Kasumi-1 (cell line): ENCODE measurements around the gene EYS.
"Not testable (repeated sequence)": the region's sequence is repeated elsewhere in the genome, so short reads cannot be mapped to it uniquely, and the experiment has no call there.

ENCODE experiments used
- DNase-seq, 2 experiments: peaks; one replicate each; lab custom pipeline; 2025; lab: John Stamatoyannopoulos, UW

The EYS gene

DNA sequence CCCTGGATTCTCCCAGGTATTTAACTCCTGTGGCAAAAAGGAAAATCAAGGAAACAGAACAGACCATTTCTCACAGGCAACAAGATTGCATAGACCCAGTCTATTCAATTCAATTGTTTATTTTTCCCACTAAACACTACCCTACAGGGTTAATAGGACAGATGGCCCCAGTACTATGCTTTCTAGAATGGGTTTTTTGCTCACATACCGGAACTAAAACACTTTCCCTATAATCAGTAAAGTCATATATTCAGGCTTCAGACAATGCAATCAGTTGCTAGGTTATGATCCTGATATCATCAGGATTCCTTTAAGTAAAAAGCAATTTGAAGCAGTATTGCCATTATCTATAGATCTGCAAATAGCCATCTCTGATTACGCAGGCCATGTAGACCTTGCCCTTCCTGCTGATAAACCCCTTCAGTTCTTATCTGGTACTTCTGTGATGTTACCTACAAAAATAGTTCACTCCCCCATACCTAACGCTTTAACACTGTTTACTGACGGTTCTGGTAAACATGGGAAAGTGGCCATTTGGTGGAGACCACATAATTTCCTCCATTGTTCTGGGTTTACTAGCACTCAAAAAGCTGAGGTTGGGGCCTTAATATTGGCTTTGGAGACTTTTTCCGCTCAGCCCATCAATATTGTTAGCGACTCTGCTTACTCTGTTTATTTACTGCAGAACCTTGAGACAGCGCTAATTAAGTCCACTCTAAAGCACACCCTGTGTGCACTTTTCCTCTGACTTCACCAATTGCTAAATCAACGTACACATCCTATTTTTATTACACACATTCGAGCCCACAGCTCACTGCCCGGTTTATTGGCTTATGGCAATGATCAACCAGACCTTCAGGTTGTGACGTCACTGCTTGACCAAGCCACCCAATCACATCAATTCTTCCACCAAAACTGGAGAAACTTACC is 1405.5 kb downstream of the EYS start:
- DNase-seq = no peak

DNA sequence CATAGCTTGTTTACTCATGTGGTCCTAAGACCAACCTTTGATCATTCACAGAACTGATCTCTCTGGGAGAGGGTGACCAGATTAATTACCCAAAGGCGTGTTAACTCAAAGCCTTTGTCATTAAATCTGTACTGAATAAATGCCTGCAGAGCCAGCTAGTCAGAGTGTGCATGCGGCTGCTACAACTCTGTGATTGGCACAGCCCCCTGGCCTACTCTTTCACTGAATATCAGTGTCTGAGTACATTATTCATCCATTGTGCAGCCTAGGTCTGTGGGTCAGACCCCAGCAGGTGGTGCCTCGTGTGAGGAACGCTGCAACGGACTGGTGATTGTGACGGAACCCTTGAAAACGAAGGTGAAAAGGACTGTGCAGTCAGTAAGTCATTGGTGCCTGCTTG is 1407.8 kb downstream of the EYS start:
- DNase-seq = no peak

DNA sequence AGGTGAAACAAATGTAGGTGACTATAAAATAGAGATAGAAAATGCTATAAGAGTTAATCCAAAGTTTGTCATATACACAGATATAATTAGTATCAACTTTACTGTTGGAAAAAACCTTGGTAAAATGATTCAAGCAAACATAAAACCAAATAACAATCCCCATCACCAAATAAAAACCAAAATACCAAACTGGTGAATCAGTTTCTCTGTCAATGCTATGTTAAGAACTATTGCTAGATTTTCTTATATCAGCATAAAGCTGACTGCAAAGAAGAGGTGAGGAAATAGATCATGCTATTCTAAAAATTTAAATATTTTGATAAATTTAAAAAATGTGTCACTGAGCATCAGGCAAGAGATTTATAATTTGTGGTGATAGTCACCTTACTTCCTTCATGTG is 1413.0 kb downstream of the EYS start:
- no peak for DNase-seq

DNA sequence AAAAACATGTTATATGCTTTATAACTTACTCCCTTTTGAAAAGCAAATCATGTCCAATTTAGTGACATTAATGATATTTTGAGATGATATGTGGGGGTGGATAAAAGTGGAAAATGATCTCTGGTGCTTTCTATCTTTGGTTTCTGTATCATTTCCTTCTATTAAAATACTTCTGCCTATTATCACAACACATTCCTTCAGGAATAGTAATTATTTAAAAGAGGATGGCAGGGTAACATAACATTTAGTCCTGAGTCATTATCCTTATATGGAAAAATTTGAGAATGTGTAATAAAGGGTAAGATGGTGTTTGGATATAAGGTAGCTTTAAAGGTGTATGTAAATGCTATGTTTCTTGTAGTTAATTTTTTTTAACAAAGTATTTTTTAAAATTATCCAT is 1413.7 kb downstream of the EYS start:
- DNase-seq = no peak

DNA sequence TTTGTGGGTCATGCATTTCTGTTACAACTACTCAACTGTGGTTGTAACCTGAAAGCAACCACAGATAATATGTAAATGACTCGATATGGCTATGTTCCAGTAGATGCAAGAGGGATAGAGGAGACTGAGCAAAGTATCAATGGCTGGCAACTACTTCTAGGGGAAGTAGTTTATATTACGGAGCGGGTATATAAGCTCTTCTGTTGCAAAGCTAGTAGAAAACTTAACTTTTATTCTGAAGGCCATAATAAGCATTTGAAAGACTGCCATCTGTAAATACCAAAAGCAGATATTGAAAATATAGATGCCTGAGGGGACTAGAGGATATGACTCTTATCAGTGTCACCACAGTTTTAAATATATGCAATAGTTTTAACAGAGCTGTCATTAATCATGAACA is 1416.2 kb downstream of the EYS start:
- no peak for DNase-seq

DNA sequence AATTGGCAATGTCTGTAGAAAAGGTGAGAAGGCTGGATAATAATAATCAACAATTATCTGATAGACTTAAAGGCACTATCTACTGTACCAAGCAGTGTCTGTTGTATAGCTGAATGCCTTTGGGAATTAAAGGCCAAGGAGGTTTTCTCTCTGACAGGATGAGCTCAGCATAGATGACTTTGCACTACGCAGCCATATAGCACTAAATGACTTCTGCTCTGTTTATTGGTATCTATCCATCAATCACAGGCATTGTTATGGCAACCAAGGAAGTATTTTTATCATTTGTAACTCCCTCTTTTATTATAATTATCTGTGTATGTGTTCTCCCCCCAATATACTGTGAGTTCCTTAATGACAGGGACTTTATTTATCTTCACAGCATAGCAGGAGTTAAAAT is 1417.1 kb downstream of the EYS start:
- no peak for DNase-seq

DNA sequence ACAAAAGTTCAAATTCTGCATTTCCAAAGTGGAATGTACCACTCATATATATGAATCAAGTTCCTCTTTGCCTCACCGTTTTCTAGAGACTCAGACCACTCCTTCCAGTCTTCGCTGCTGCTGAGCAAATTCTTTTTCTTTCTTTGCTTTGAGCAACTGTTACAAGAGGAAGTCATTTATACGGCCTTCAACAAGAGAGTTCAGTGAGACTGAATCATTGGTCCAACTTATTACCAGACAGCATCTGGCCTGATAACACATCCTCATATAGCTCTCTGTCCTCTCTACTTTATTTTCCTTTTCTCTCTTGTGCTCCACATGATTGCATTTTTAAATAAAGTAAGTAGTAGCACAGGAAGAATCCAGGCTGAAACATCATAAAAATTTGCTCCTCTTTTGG is 1418.7 kb downstream of the EYS start:
- peak; percentile 20 to 27 for DNase-seq

DNA sequence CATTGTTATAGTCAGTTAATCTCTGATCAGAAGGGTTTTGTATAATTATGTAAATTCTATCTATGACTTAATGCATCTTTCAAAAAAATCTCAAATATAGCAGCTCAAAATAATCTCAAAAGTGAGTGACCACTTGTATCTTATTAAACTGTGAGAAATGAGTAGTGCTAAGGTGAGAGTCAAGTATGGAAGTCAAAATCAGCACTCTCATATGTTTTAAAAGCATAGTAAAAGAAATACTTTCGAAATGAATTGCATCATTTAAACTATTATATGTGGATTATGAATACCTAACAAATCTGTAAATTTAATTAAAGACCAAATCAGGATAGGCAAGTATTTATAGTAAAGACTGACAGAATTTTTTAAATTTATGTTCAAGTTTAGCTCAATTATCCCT is 1425.9 kb downstream of the EYS start:
- no peak for DNase-seq

DNA sequence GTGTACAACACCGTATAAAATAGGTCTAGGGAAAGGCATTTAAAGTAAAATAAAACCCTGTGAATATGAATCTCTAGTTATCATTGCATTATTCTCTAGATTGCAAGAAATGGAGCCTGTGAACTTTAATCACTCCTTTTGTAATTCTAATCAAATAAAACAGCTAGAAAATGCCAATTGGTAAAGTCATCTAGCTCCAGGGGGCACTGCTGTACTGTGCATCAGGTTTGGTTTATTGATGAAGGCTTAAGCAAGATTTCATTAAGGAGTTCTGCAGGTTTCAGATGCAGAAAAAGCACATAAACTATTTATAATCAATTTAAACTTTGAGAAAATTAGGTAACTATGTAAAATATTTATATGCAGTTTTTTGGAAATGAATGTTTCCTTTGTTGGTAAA is 1426.5 kb downstream of the EYS start:
- peak; percentile 47 to 57 for DNase-seq

DNA sequence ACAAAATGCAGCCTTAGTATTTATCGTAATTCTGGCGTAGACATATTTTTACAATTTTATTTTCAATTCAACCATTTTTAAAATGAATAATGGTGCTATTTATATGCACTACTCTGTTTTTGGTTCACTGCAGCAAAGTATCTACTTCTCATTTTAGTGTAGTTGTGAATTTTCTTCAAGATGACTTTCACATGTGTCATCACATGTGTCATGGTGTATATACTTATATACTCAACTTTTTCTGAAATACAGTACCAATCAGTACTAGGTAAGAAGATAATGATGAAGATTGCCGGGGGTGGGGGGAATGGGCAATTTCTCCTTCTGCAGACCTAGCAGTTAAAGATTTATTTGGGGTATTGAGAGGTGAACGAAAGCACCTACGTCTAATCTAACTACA is 1436.9 kb downstream of the EYS start:
- DNase-seq = no peak

DNA sequence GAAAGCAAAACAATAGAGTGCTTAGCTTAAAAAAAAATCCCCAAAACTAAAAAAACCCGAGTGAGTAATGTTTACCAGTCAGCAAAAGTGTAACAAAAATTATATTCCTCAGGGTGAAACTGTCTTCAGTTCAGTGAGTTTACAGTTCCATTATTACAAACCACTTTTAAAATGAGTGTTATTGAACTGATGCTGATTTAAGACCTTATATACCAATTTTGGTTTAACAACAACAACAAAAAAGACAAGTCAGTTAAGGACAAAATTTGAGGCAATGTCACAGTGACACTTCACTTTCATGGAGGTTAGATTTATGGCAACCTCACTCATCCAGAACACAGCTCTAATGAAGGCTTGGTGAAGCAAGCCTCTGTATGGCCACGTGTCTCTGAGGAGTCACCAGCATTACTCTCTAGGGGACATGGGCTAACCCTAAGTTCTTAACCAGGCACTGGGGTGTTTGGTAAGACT is 1440.6 kb downstream of the EYS start:
- no peak for DNase-seq

DNA sequence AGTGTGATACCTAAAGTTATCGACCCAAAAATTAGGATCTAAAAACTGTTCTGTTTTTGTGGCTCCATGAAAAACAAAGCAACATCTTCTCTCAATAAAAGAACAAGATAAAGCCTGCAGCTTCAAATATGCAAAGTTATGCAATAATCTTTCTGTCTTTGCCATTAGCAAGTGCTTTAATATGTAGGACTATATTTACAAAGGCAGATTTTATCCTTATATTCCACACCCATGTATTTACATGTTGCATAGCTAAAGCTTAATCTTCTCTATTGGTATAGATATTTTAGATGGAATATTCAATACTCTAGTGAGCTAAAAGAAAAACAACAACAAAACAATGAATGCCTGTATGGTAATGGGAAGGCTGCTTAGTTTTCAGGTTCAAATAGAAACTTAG is 1443.2 kb downstream of the EYS start:
- DNase-seq = no peak

DNA sequence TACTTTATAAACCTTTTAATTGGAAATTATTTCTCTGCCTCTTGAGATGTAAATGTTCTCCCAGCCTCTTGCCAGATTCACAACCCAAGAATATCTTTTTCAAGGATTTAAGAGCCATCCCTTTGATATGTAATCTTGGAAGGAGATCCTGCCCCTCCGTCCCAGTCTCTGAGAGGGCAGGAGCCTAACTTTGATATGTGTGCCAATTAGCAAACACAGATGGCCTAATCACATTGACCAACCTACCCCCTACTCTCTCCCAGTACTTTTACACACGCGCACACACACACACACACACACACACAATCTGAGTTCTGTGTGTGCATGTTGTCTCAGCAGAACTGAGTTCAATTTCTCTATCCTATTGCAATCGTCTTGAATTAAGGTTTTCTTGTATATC is 1447.7 kb downstream of the EYS start:
- DNase-seq = no peak

DNA sequence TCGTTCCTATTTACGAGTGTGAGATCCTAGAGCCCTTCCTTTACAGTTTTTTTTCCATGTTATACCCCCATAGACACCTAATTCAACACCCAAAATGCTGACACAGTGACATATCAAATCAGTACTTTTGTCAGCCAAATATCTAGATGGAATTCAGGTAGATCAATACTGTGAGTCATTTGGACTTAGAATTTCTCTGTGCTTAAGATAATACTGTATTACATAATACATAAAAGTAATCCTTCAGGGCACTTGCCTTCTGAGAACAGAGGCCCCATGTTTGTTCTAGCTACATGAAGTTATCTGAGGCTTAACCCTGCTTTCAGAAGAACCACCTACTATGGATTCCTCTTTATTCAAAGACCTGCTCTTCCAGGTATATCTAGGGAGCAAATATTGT is 1448.3 kb downstream of the EYS start:
- no peak for DNase-seq

DNA sequence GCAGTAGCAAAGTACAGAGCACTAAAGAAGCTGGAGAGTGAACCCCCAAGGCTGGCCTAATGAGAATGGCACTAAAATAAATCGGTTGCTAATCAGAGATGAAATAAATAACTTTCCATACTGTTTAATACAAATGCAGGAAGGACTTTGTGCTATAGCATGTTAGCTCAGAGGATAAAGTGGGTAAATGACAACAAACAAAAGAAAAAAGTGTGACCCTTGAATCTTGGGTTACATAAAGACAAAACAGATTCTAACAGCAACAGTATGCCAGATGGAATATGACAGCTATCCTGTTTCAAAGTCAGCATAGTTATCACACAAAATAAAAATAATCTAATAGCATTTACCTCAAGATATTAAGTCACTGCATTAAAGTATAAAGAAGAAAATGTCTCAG is 1448.7 kb downstream of the EYS start:
- DNase-seq = no peak

DNA sequence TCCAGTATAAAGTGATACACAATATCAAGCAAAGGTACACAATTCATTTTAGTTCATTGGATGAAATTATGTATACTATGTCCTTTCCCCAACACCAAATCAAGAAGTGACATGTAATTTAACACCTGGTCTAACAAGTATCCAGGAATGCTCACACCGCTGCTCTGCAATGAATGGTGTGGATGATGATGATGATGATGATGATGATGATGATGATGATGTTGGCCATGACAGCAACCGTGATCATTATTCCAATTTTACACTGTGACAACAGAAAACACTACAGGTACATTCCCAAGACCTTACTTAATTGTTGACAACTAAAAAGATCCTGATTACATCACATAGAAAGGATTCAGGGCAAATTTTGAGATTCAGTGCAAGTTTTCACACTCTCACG is 1449.4 kb downstream of the EYS start:
- no peak for DNase-seq

DNA sequence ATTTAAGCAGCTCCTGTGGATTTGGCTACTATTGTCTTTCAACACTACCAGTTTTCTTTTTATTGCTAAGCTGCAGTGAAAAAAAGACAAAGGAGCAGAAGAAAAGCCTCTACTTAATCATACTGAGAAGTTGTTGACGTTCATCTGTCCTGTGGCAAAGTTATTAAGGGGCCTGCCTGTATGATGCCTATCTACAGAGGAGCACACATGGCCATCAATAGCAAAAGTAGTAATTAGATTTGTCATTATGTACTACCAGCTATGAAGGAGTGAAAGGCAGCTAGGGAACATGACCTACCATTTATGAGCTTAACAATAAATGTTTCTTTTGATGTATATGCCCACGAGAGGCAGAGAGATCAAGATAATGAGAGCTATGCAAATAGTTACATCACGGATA is 1450.5 kb downstream of the EYS start:
- DNase-seq = no peak

DNA sequence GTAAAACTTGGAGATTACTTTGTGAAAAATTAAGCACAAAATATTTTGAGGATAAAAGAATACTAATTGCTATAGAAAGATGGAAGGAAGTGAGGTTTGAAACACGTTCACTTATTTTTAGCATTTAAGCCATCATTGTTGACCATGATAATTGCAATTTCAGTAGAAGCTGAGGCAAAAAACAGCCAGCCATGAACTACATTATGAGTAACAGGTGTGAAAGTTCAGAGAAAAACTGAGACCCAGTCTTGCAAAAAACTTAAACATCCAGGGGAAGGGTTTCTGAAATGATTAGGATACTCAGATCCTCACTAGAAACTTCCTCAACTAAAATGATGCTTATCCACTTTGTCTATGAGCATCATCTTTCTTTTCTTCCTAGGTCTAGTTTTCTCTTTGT is 1452.0 kb downstream of the EYS start:
- no peak for DNase-seq

DNA sequence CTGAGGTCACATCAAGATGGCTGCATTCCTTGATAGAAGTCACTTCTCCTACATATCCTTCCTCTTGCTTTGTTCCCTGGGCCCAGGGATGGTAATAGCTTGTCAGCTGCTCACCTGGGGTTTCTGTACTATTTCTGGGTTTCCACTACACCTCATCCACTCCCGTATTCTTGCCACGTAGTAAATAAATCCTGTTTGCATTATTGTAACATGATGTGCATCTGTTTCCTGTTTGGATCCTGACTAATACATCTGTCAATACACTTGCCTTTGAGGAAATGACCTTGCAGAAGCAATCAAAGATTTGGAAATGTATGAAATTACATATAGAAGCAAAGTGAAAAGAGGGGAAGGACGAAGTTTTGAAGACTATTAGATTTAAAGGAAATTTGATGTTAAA is 1452.5 kb downstream of the EYS start:
- DNase-seq = no peak

DNA sequence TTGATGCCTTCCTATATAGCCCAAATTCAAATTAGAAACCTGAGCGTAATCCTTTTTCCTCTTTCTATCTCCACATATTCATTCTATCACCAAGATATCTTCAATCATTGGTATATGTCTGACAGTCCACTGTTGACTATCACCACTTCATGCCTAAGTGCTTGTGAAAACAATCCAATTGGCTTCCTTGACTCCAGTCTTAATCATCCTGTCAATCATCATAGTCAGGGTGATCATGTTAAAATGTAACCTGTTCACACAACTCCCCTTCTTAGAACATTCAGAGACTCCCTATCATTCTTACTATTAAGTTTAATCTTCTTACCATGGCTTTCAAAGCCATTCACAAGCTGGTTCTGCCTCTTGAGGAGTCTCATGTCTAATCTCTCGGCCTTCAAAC is 1454.8 kb downstream of the EYS start:
- no peak for DNase-seq

DNA sequence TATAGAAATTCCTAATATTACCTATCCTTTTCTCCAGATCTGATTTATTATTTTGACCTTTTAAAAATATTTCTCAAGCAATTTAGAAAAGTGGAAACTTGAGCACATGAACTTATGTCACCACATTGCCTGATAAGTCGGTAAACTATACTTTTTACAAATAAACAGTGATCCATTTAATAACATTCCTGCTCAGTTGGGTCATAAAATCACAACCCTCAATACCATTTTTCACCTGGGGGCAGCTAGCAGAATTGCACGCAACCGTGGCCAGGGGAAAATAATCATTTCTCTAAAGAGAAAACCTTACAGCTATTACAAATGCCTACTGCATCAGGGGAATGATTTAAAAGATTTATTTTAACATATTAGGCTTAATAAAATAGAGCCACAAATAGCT is 1456.9 kb downstream of the EYS start:
- DNase-seq = peak in 1 of 2 experiments; percentile 1

DNA sequence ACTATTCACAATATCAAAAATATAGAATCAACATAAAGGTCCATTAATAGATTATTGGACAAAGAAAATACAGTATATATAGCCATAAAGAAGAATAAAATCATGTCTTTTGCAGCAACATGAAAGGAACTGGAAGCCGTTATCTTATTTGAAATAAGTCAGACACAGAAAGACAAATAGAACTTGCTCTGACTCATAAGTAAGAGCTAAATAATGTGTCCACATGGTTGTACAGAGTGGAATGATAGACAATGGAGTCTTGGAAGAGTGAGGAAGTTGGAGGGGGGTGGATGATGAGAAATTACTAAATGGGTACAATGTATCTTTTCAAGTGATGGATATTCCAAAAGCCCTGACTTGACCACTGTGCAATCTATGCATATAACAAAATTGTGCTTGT is 1457.9 kb downstream of the EYS start:
- no peak for DNase-seq

DNA sequence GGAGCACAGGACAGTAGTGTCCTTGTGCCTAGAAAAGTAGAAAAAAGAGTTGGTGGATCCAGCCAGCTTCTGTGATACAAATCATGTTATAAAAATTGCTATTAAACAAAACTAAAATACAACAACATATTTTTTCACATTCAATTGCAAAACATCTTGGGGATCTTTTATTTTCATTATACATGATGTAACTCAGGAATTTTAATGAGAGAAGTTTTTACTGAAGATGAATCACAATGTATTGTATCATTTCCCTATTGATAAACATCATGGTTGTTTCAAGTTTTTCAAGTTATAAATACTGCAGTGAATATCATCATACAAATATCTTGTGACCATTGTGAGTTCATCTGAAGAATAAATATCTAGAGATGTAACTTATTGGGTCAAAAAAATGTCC is 1463.4 kb downstream of the EYS start:
- DNase-seq = no peak

DNA sequence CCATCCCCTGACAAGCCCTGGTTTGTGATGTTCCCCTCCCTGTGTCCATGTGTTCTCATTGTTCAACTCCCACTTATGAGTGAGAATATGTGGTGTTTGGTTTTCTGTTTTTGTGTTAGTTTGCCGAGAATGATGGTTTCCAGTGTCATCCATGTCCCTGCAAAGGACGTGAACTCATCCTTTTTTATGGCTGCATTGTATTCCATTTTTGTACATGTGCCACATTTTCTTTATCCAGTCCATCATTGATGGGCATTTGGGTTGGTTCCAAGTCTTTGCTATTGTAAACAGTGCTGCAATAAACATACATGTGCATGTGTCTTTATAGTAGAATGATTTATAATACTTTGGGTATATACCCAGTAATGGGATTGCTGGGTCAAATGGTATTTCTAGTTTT is 1468.1 kb downstream of the EYS start:
- not testable (repeated sequence) for DNase-seq
